Thyroid gland (tissue), 4 donors: ENCODE results near the gene MMAB.

Experiments
- POLR2A ChIP-seq, 2 donors: fragments of 450-650 bp; IDR thresholded peaks; one replicate each; pipeline ENCODE4 v1.6.1; 2017; ENCODE audit warnings: antibody characterized with exemption in 2 of 2, mild to moderate bottlenecking in 2 of 2, moderate library complexity in 1 of 2
- TF ChIP-seq, protein P1 (sequence below), 6 experiments: fragments of 200-600 bp in 3 of 6; fragments of 450-650 bp in 3 of 6; sonication (generic) in 3 of 6; IDR thresholded peaks; one replicate each; pipeline ENCODE4 v1.5.1; 2016 to 2019; ENCODE audit warnings: antibody characterized with exemption in 6 of 6, mild to moderate bottlenecking in 2 of 6, inconsistent platforms in 1 of 6, moderate library complexity in 1 of 6

DNA sequence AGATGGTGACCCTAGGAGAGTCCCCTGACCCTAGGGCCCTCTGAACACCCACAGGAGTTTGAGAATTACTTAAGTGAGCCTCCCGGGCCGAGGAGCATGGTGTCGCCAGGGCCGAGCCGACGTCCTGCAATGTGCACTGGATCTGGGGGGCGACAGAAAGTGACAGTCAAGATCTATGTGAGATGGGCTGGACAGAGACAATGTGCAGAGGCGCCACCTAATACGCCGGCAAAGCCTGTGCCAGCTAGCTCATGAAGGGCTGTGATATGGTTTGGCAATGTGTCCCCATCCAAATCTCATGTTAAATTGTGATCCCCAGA is 11.6 kb downstream of the MMAB start:
- TF ChIP-seq, protein P1, sequence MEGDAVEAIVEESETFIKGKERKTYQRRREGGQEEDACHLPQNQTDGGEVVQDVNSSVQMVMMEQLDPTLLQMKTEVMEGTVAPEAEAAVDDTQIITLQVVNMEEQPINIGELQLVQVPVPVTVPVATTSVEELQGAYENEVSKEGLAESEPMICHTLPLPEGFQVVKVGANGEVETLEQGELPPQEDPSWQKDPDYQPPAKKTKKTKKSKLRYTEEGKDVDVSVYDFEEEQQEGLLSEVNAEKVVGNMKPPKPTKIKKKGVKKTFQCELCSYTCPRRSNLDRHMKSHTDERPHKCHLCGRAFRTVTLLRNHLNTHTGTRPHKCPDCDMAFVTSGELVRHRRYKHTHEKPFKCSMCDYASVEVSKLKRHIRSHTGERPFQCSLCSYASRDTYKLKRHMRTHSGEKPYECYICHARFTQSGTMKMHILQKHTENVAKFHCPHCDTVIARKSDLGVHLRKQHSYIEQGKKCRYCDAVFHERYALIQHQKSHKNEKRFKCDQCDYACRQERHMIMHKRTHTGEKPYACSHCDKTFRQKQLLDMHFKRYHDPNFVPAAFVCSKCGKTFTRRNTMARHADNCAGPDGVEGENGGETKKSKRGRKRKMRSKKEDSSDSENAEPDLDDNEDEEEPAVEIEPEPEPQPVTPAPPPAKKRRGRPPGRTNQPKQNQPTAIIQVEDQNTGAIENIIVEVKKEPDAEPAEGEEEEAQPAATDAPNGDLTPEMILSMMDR (IDR thresholded peaks at IDR 0.05) = no peak
- no peak for TF ChIP-seq POLR2A (IDR thresholded peaks at IDR 0.05)
